CMK (cell line): ENCODE results near the gene MEIS2.
A peak's percentile ranks its signal among the peaks of the same experiment; 100 is the strongest.

Experiments
- DNase-seq: peaks from one replicate; pipeline ENCODE4 v3.0.0-alpha.2; 2010; ENCODE audit warnings: low read depth

The MEIS2 gene

DNA sequence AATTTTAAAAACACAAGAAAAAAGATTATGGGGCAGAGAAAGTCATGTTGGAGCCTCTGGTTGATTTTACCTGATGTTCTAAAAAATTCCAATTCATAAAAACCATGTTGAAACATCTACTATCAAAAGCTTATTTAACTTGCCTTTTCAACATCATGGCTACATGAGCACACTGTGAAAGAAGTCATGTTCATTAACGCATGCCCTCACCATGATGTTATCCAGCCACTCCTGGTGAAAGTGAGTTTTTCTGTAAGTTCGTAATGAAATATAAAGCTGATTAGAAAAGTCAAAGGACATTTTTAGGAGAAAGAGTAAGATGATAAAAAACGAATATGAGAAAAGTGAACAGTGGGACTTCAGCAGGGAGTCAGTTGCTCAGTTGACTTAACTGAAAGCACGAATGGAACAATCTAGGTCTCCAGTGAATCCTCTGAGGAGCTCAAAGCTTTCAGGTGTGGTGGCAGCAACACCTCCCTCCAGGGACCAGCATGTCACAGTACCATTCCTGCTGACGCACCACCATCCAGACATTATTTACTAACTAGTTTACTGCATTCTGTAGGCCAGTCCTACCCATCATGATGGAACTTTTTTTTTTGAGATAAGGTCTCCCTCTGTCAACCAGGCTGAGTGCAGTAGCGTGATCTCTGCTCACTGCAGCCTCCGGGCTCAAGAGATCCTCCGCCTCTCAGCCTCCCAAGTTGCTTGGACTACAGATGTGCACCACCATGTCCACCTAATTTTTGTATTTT, 95.2 kb downstream of the MEIS2 start:
- no peak for DNase-seq

- no peak for DNase-seq
Measured at GRCh38 chr15:37004373-37004869, 95.9 kb downstream of the MEIS2 start.

GRCh38 chr15:37002041-37002672, 98.2 kb downstream of the MEIS2 start:
- DNase-seq, result no peak

DNA sequence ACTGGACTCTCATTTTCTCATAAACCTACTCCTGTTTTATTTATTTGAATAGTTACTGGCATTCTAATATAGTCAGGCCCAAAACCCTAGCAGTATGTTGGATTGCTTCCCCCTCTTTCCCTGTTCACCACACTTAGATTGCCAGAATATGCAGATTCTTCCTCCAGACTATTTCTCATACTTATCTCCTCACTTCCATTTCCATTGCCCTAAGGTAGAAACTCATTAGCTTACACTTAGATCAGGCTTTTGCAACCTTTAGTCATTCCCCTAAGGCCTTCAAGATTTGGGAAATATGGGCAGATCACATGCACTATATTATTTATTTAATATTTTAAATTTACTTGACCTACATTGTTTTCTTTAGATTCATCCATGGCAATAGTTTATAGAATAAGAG, 98.9 kb downstream of the MEIS2 start:
- DNase-seq, result no peak

GRCh38 chr15:36999778-37000177, 100.6 kb downstream of the MEIS2 start:
- no peak for DNase-seq

- no peak for DNase-seq
Measured at GRCh38 chr15:36996538-36997181, 103.7 kb downstream of the MEIS2 start.

DNA sequence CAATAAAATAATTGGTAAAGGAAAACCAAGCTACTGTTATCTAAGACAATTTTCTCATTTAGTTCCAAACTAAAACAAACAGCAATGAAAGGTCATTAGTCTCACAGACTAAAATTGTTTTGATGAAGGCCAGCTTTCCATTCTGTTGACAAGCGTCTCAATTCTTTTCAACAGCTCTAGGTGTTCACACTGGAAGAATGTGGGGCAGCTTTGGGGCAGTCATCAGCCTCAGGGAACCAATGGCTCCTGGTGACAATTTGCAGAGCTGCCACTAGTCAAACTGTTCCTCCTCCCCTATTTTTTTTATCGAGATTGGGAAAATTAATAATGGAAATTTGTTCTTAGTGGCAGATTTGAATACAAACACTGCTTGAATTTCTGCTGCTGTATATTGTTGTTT, 104.2 kb downstream of the MEIS2 start:
- DNase-seq, result no peak

DNA sequence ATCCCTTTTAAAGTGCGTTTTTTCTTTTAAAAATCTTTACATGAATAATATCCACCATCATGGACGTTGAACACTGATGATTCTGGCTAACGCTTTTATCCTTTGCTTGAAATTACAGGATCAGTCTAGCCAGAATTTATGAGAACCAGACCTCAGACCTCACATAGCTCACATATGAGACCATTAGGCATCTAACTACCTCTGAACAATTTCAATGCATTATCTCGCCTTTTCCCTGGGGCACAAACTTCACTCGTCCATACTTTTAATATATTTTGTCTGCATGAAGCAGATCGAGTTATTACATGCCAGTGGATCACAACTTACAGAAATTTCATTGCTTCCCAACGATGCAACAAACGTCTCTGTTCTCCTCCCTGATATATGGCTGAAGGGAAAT, 105.6 kb downstream of the MEIS2 start:
- no peak for DNase-seq

- DNase-seq, result no peak
Measured at GRCh38 chr15:36992454-36992853, 107.9 kb downstream of the MEIS2 start.

- no peak for DNase-seq
Measured at GRCh38 chr15:36988947-36989346, 111.4 kb downstream of the MEIS2 start.

- no peak for DNase-seq
Measured at GRCh38 chr15:36982430-36982829, 117.9 kb downstream of the MEIS2 start.

- peak; percentile 11 for DNase-seq
Measured at GRCh38 chr15:36980281-36980680, 120.1 kb downstream of the MEIS2 start.

GRCh38 chr15:36978625-36979024, 121.7 kb downstream of the MEIS2 start:
- DNase-seq, result no peak

- no peak for DNase-seq
Measured at GRCh38 chr15:36978126-36978525, 122.2 kb downstream of the MEIS2 start.

GRCh38 chr15:36977659-36978058, 122.7 kb downstream of the MEIS2 start:
- no peak for DNase-seq

DNA sequence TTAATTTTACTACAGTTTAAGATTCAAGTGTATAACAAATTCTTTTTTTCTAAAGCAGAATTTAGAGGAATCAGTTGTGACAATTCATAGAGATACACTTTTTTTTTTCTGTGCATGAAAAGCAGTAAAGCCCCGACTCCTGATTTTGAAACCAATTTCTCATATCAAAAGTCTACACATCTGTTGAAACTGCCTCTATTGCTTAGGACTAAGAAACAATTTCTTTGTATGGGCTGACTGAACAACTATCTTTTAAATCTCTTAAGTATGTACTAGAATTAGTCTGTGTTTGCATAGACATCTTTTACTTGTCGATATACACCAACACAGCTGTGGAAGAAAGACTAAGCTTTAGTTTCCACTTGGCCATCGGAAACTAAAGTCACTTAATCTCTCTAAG, 127.6 kb downstream of the MEIS2 start:
- no peak for DNase-seq

GRCh38 chr15:36970522-36970921, 129.8 kb downstream of the MEIS2 start:
- DNase-seq, result no peak

- no peak for DNase-seq
Measured at GRCh38 chr15:36967929-36968328, 132.4 kb downstream of the MEIS2 start.

- no peak for DNase-seq
Measured at GRCh38 chr15:36966708-36967107, 133.6 kb downstream of the MEIS2 start.

- DNase-seq, result no peak
Measured at GRCh38 chr15:36965570-36966342, 134.6 kb downstream of the MEIS2 start.

DNA sequence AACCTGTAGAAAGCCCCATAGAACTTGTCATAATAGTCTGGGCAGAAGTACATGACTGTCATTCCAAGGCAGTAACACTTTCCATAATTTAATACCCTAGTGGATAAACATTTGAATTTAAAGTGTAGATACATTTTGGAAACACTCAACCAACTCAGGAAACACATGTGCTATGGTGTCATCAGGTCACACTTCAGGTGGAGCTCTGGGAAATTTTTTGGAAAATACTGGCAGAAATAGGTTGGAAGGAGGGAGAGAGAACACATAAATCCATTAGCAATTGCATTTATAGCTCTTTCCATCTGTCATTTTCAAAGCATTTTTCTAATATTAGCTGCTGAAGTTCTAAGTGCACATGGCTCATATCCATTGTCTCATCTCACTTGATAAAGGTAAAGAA, 135.7 kb downstream of the MEIS2 start:
- DNase-seq, result no peak

- no peak for DNase-seq
Measured at GRCh38 chr15:36961956-36962355, 138.4 kb downstream of the MEIS2 start.

- DNase-seq, result peak; percentile 17
Measured at GRCh38 chr15:36960947-36961227, 139.5 kb downstream of the MEIS2 start.
